NCI-H128 (cell line): ENCODE results near the gene LETM1.
"Not testable (repeated sequence)": the region's sequence is repeated elsewhere in the genome, so short reads cannot be mapped to it uniquely, and the experiment has no call there.

ENCODE experiments used
- DNase-seq: peaks from one replicate; lab custom pipeline; 2025; ENCODE audit not compliant: unreplicated experiment; lab: John Stamatoyannopoulos, UW

The LETM1 gene

GRCh38 chr4:1852904-1853623 lies 2.9 kb downstream of the LETM1 start:
- no peak for DNase-seq

- no peak for DNase-seq
Measured at GRCh38 chr4:1851575-1852410, 4.2 kb downstream of the LETM1 start.

GRCh38 chr4:1851160-1851559 lies 4.8 kb downstream of the LETM1 start:
- DNase-seq: no peak

- DNase-seq: no peak
Measured at GRCh38 chr4:1850276-1850675, 5.7 kb downstream of the LETM1 start.

GRCh38 chr4:1846580-1846979 lies 9.4 kb downstream of the LETM1 start:
- DNase-seq: no peak

GRCh38 chr4:1844618-1845017 lies 11.3 kb downstream of the LETM1 start:
- not testable (repeated sequence) for DNase-seq

- DNase-seq: no peak
Measured at GRCh38 chr4:1843852-1844251, 12.1 kb downstream of the LETM1 start.

- no peak for DNase-seq
Measured at GRCh38 chr4:1842993-1843448, 12.9 kb downstream of the LETM1 start.

- DNase-seq: no peak
Measured at GRCh38 chr4:1842339-1842895, 13.5 kb downstream of the LETM1 start.

- no peak for DNase-seq
Measured at GRCh38 chr4:1841887-1842210, 14.1 kb downstream of the LETM1 start.

- DNase-seq: no peak
Measured at GRCh38 chr4:1841201-1841886, 14.6 kb downstream of the LETM1 start.

- DNase-seq: no peak
Measured at GRCh38 chr4:1839282-1839681, 16.7 kb downstream of the LETM1 start.

GRCh38 chr4:1837069-1837468 lies 18.9 kb downstream of the LETM1 start:
- no peak for DNase-seq

GRCh38 chr4:1836650-1837049 lies 19.3 kb downstream of the LETM1 start:
- DNase-seq: no peak

- DNase-seq: not testable (repeated sequence)
Measured at GRCh38 chr4:1835836-1836235, 20.1 kb downstream of the LETM1 start.

- no peak for DNase-seq
Measured at GRCh38 chr4:1834047-1834775, 21.7 kb downstream of the LETM1 start.

GRCh38 chr4:1833307-1834046 lies 22.5 kb downstream of the LETM1 start:
- DNase-seq: no peak

GRCh38 chr4:1832690-1833089 lies 23.3 kb downstream of the LETM1 start:
- DNase-seq: no peak

- no peak for DNase-seq
Measured at GRCh38 chr4:1831331-1831730, 24.6 kb downstream of the LETM1 start.

- no peak for DNase-seq
Measured at GRCh38 chr4:1830642-1831228, 25.2 kb downstream of the LETM1 start.
